GM18517 (cell line): ENCODE measurements around the gene RER1.

ENCODE experiments used
- ATAC-seq: cut with Tn5 transposase; IDR thresholded peaks from one replicate; pipeline ENCODE4 v1.9.1; 2021; ENCODE audit warnings: mild to moderate bottlenecking, moderate library complexity; ENCODE audit not compliant: unreplicated experiment

Gene RER1

GRCh38 chr1:2405588-2406295 is 14.1 kb downstream of the RER1 start:
- ATAC-seq: no peak

- no peak for ATAC-seq
These were observed 14.9 kb downstream of the RER1 start for GRCh38 chr1:2406451-2407041.

DNA sequence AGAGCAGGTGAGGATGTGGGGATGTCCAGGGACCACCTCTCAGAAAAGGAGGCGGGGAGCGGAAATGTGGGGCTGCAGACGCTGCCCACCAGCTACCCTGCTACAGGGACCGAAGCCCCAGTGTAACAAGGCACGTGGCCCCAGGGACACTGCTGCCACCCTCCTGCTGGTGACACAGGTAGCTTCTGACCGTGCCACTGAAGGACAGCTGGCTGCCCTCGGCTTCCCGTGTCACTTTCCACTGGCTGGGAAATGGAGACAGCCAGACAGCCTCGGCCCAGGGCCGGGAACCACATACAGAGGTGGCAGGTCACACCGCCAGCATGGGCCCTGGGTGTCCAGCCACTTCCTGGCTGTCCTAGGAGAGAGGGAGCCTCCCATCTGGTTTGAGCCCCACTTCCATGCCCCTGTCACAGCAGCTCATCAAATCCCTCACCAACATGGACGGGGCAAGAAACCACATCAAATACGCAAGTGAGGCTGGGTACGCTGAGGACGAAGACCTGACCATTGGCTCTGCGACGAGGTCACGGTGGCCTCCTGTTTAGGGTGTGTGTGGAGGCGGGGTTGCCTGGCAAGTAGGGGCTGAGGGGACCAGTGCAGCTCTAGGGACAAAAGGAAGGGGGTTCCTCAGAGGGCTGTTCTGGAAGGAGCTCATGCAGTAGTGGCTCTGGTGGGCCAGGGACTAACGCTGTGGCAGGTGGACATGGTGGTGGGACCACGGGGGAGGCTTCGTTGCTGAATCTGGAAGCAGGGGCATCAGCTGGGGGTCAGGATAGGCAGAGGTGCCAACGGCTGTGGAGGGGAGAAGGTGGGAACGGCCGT is 15.7 kb downstream of the RER1 start:
- no peak for ATAC-seq

GRCh38 chr1:2407991-2408275 is 16.3 kb downstream of the RER1 start:
- ATAC-seq: no peak

DNA sequence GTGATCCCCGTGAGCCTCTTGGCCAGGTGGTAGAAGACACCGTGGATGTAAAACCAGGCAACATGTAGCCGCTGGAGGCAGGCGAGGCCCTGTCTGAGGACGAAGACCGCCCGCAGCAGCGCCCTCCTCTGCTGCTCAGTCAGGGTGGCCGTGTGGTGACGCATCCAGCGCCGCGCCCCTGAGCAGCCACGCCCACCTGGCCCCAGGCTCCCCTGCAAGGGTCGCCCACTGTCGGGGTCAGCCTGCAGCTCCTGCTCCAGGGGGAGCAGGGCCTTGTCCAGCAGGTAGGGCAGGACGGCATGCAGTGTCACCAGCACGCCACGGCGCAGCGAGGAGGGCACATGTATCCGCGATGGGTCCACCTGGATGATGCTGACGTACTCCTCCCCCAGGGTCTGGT is 16.8 kb downstream of the RER1 start:
- ATAC-seq: no peak

GRCh38 chr1:2408859-2409276 is 17.2 kb downstream of the RER1 start:
- no peak for ATAC-seq

DNA sequence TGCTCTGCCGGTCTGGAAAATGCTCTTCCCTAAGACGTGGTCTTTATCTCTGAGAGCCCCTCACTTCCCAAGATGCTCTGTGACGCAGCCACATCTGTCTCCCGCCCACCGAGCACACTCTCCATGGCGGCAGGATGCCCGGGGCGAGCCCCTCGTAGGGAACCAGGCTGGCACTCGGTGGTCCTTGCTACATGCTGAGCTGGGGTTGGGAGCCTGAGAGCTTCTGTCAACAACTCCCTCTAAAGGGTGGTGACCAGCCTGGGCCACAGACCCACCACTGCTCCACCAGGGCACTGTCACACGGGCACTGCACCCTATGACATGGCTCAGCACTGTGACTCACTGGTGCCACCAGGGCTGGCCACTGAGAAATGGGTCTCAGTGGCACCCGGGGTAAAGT is 18.1 kb downstream of the RER1 start:
- no peak for ATAC-seq

DNA sequence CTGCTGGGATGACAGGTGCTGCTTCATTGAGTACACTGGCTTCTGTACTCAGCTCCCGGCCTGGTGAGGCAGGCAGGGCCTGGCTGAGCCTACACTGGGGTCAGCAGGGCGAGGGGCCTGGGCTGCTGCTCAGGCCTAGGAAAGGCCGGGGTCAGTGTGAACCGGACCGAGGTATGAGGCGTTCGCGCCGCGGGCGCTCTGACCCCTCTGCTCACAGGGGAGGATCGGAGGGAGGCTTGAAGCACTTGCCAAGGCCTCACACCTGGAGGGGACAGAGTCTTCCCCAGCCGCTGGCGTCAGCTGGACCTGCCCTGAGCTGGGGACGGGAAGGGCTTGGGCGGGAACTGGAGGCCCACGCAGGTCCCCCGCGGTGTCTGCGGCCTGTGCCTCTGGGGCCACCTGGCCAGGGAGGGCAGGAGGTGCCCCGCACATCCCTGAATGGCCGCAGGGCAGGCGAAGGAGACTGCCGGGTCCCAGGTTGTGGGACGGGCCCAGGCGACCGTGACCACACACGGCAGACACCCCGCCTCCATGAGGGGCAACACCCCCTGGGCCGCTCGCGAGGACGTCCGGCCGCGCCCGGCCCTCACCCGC is 20.3 kb downstream of the RER1 start:
- peak; percentile 29 for ATAC-seq

DNA sequence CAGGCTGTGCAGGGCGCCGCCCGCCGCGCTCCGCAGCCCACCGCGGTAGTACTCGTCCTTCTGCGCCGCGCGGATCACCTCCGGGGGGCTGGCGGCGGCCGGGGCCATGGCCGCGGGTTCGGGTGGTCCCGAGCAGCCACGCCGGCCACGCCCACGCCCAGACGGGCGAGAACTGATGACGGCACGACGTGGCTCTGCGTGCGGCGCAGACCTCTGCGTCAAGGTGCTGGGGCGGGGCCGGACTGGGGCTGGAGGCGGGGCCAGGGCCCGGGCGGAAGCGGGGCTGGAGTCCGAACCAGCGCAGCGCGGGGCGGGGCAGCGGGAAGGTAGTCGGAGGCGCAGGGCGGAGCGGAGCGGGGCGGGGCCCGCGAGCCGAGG is 20.7 kb downstream of the RER1 start, which contains the start of gene PEX10:
Gene PEX10, minus strand, starts transcription at position 170 of the 378 bp plus-strand sequence. Its CDS starts 62 bp downstream, at position 108.
- ATAC-seq: peak; percentile 73

DNA sequence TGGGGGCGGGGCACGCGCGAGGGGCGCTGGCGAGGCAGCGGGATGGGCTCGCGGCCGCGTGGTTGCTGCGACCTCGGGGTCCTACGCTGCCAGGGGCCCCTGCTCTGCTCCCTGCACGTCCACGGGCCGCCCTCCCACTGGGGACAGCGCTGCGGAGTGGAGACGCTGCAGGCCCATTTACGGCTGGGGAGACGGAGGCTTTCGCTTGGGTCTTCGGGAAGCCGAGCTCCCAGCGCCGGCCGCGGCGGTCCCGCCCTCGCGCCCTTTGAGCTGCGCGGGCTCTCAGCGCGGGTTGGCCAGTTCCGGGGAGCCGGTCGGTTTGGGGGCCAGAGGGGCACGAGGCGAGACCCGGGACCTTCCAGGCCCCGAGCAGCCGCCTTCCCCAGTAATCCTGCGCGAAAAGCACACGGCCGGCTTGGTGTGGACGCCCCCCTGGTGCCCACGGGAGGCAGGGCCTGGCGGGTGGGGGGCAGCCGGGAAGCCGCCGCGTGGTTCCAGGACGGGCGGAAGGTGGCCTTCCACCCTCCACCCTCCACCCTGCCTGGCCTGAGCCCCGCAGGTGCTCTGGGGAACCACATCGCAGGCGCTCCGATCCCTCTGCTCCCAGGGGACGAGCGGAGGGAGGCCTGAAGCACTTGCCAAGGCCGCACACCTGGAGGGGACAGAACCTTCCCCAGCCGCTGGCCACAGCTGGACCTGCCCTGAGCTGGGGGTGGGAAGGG is 21.3 kb downstream of the RER1 start:
- peak; percentile 24 for ATAC-seq

DNA sequence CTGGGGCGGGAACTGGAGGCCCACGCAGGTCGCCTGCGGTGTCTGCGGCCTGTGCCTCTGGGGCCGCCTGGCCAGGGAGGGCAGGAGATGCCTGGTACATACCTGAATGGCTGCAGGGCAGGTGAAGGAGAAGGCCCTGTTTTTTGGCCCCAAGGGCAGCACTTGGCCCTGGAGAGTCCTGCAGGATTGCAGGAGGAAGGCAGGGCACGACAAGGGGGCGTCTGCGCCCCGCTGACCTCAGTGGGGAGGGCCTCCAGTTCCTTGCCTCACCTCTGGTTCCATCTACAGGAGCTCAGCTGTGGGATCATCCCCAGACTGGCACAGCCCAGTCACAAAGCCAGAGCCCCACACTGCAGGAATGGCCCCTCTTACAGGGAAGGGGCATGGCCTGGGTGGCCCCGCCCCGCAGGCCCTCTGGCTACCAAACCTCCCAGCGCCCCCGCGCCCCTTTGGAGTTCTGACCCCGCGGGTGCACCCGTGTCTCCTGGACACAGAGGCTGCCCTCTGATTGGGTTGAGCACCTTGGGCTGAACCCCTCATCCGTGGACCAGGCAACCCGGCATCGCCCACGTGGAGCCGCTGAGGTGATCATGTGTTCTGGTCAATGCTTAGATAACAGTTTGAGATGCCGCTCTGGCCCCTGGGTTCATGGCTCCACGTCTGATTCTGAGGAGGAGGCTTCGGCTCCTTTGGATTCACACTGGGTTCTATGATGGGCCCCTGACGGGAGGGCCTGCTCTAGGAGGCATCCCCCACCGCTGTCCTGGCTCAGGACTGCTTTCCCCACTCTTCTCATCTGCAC is 22.1 kb downstream of the RER1 start:
- ATAC-seq: no peak

- ATAC-seq: no peak
These were observed 22.8 kb downstream of the RER1 start for GRCh38 chr1:2414297-2414958.

GRCh38 chr1:2415337-2415736 is 23.7 kb downstream of the RER1 start:
- no peak for ATAC-seq

GRCh38 chr1:2415801-2416208 is 24.2 kb downstream of the RER1 start:
- ATAC-seq: no peak

DNA sequence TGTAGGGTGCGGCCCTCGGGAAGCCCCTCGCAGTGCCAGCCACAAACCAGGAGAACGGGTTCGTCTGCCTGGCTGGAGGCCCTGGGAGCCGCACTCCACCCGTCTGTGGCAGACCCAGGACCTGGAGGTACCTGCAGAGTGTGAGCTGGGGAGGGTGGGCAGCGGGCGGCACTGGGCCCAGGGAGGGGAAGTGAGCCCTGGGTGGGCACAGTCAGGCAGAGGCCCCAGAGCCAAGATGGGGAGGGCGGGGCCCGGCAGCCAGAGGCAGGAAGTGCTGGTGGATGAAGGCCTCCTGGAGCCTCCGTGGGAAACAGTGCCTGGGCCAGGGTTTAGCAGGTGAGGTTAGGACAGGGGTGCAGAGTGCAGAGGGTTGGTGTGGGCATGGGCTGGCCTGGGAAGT is 24.8 kb downstream of the RER1 start:
- no peak for ATAC-seq

DNA sequence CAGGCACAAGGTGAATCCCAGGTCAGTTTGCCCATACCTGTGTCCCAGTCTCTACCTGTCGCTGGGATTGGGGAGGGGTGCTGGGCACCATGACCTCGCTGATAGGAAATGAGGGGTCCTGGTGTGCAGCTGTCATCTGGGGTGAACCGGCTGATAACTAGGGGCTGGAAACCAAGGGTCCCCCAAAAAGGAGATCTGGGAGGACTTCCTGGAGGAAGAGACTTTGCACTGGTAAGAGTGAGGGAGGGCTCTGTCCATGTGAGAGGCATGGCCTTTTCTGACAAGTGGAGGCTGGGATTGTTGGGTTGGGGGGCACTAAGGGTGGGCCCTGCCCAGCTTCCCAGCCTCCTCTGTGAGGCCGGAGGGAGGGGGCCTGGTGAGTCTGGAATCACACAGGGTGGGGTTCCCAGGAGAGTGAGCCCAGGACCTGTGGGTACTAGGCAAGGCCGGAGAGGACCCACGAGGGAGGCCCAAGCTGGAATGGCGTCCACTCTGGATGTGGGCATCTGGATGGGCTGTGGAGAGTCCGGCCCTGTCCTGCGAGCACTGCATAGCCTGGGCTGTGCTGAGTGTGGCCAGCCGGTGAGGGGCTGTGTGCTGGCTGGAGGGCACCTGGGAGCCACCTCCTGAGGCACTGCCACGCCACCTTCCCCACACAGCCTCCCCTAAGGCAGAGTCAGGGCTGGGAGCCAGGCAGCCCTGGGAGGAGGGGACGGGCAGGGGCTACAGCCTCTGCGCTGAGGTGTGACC is 25.6 kb downstream of the RER1 start:
- no peak for ATAC-seq

DNA sequence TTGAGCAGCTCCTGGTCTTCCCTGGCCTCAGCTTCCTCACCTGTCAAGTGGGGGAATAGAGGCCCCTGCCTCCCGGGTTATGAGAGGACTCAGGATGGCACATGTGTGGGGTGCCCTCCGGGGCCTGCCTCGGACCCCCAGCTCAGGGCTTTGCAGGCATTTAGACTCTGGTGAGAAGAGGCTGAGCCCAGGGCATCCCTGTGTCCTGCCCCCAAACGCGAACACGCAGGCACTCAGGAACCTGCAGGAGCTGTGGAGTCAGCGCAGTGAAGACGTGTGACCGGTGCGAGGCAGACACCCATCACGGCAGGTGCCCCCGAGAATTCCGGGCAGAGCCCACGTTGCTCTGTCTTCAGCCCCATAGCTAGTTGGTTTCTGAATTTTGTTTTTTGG is 26.2 kb downstream of the RER1 start:
- ATAC-seq: no peak

GRCh38 chr1:2418791-2419320 is 27.2 kb downstream of the RER1 start:
- ATAC-seq: no peak

- no peak for ATAC-seq
These were observed 27.8 kb downstream of the RER1 start for GRCh38 chr1:2419416-2419815.
